DMS 273 treated with DMSO at 0.1 percent for 48 hours (cell line): ENCODE measurements around the gene CLSTN1.
"Not testable (repeated sequence)": the region's sequence is repeated elsewhere in the genome, so short reads cannot be mapped to it uniquely, and the experiment has no call there.

ENCODE experiments used
- DNase-seq: peaks from one replicate; lab custom pipeline; 2025; lab: John Stamatoyannopoulos, UW

Gene CLSTN1

GRCh38 chr1:9728451-9729295 is 95.1 kb downstream of the CLSTN1 start:
- DNase-seq, result no peak

- no peak for DNase-seq
Observed at GRCh38 chr1:9726905-9727595, 96.7 kb downstream of the CLSTN1 start.

GRCh38 chr1:9726406-9726805 is 97.4 kb downstream of the CLSTN1 start:
- no peak for DNase-seq

- peak; percentile 23 for DNase-seq
Observed at GRCh38 chr1:9724706-9725476, 98.9 kb downstream of the CLSTN1 start.

GRCh38 chr1:9723926-9724325 is 99.8 kb downstream of the CLSTN1 start:
- DNase-seq, result no peak

GRCh38 chr1:9723068-9723805 is 100.5 kb downstream of the CLSTN1 start:
- no peak for DNase-seq

GRCh38 chr1:9722378-9722749 is 101.4 kb downstream of the CLSTN1 start:
- DNase-seq, result no peak

GRCh38 chr1:9721606-9722377 is 102.0 kb downstream of the CLSTN1 start:
- DNase-seq, result no peak

- DNase-seq, result no peak
Observed at GRCh38 chr1:9720785-9721605, 102.8 kb downstream of the CLSTN1 start.

- DNase-seq, result no peak
Observed at GRCh38 chr1:9719978-9720722, 103.6 kb downstream of the CLSTN1 start.

- no peak for DNase-seq
Observed at GRCh38 chr1:9718006-9718680, 105.6 kb downstream of the CLSTN1 start.

GRCh38 chr1:9717193-9718005 is 106.4 kb downstream of the CLSTN1 start:
- DNase-seq, result no peak

GRCh38 chr1:9716404-9717192 is 107.2 kb downstream of the CLSTN1 start:
- no peak for DNase-seq

- DNase-seq, result no peak
Observed at GRCh38 chr1:9715536-9716226, 108.1 kb downstream of the CLSTN1 start.

GRCh38 chr1:9714257-9714718 is 109.5 kb downstream of the CLSTN1 start:
- DNase-seq, result no peak

GRCh38 chr1:9712767-9713166 is 111.0 kb downstream of the CLSTN1 start:
- not testable (repeated sequence) for DNase-seq
